Measurements from ENCODE around the gene NDUFAF2.

DNA sequence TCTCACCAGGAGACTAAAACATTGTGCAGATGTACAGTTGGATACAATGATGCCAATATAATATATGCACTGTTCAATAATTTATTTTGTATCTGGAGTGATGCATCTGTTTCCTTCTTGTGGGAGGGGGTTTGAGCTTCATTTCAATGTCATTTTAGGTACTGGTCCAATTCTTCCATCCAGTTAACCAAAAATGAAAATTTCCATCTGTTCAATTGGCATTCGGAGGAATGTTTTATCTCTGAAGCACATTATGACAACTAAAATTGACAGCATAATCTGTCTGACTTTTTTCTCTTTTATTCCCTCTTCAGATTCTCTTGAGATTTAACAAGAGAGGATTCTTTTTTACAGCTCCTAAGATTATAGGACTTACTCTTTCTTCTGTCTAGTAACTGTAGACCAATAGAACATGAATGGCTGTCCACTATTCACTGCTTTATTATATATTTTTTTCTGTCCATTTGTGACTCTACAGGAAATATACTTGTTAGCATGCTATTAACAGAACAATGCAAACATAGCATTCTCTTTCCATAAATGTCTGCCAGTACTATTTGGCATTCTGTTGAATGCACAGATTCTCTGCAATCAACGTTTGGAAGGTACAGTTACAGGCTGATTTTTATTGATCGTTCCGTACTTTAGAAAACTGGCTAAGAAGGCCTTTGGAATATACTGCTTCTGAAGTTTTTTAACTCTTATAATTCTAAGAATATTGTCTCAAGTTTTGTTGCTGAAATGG is 57.8 kb downstream of the NDUFAF2 start:
- TF ChIP-seq, protein P1, sequence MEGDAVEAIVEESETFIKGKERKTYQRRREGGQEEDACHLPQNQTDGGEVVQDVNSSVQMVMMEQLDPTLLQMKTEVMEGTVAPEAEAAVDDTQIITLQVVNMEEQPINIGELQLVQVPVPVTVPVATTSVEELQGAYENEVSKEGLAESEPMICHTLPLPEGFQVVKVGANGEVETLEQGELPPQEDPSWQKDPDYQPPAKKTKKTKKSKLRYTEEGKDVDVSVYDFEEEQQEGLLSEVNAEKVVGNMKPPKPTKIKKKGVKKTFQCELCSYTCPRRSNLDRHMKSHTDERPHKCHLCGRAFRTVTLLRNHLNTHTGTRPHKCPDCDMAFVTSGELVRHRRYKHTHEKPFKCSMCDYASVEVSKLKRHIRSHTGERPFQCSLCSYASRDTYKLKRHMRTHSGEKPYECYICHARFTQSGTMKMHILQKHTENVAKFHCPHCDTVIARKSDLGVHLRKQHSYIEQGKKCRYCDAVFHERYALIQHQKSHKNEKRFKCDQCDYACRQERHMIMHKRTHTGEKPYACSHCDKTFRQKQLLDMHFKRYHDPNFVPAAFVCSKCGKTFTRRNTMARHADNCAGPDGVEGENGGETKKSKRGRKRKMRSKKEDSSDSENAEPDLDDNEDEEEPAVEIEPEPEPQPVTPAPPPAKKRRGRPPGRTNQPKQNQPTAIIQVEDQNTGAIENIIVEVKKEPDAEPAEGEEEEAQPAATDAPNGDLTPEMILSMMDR (IDR thresholded peaks at IDR 0.05) = no peak
- TF ChIP-seq POLR2A (IDR thresholded peaks at IDR 0.05) = no peak

Measured in esophagus squamous epithelium (tissue), 4 donors.